EL (cell line): ENCODE measurements around the gene GPRC5D.

ENCODE experiments used
- DNase-seq: peaks from one replicate; pipeline ENCODE4 v3.0.0-alpha.2; 2016

The GPRC5D gene

DNA sequence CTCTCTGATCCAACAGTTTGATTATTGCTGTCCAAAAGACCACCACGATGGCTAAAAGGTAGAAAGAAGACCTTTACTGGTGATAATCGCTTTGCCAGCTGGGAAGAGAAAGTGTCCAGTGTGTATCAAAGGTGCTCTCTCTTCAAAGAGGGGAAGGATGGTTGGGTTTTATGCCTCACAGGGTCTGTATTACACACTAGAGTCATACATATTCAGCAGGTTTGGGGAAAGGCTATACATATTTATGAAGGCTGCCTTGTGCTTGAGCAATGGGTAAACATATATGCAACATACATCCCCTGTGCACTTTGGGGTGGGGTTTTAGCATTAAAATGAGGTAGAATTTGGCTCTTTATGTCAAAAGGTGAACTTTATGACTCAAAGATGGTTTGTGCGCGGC lies 18.2 kb downstream of the GPRC5D start:
- DNase-seq, result no peak

DNA sequence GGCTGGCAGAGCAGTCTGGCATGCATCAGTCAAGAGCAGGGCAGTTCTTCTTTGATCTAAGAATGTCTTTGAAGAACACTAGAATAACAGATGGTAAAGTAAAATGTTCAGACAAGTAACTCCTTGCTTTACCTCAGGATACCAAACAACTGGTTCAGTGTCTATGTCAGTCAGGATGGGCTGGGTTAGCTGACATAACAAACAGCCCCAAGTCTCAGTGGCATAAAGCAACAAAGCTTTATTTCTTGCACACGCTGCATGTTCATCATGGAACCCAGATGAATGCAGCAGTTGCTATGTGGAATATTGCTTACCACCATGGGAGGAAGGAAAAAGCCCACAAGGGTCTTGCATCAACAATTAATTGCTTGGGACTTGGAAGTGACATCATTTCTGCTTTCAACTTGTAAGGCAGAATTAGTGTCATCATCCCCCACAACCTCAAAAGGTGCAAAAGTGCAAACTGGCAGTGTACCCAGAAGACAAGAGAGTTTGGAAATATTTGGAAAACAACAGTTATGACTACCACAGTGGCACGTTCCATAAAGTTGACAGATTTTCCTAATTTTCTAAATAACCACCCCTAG lies 21.2 kb downstream of the GPRC5D start:
- no peak for DNase-seq

DNA sequence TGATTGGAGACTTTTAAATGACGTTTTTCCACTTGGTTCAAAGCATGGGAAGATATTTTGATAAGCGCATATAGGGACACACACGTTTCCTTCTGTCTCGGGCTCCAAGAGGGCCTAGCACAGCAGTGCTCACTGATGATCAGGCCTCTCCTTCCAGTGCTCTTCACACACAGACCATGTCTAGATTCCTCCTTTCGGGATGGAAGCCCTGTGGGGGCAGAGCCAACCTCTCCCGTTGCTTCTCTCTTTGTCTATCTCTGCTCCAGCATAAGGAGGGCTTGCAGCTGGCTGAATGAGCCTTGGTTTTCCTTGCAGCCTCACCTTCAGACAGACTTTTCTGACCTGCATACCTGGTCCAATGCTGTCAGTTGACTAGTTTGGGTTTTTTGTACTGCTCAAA lies 22.3 kb downstream of the GPRC5D start:
- DNase-seq, result no peak

DNA sequence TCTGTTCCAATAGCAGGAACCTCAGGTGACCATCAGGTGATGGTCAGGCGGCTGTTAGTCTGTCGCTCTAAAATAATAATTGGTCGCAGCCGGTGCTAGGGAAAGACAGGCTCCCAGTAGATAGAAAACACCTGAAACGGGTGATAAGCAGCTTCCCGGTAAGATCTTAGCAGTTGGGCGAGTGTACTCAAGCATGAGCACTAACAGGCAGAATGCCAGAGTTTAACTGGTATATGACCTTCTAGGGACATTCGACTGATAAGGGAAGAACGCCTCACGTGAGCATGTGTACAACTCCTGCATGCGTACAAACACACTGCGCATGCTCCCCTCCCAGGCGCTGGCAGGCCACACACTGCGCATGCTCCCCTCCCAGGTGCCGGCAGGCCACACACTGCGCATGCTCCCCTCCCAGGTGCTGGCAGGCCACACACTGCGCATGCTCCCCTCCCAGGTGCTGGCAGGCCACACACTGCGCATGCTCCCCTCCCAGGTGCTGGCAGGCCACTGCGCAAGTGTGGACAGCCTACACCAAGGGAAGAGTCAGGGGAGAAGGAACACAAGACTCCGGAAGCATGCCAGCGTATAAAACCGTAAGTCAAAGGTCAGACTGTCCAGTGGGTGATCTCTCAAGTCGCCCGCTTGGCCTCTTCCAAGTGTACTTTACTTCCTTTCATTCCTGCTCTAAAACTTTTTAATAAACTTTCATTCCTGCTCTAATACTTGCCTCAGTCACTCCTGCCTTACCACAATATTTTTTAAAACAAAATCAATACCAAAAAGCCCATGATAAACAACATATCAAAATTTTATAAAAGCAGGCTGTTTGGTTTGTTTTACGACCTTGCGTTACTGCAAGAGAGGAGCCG lies 24.5 kb downstream of the GPRC5D start:
- no peak for DNase-seq

DNA sequence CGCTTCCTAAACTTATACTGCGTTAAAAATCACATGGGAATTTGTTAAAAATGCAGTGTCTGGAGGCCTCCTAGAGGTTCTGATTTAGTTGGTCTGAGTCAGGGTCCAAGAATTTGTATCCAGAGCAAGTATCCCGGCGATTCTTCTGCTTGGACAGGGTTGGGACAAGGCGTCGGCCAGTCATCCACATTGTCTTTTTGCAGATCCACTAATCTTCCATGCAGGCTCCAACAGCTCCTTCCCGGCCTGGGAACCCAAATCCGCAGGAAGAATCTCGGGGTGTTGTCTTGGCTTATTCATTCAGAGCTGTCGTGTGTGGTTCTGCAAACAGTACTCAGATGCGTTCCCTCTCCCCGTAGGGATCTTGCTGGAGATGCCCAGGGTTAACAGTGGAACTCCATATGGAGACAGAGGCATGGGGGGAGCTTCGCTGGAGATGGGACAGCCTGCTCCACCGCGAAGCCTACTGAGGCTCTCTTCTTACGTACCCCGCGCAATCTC lies 25.3 kb downstream of the GPRC5D start:
- DNase-seq, result peak; percentile 69

DNA sequence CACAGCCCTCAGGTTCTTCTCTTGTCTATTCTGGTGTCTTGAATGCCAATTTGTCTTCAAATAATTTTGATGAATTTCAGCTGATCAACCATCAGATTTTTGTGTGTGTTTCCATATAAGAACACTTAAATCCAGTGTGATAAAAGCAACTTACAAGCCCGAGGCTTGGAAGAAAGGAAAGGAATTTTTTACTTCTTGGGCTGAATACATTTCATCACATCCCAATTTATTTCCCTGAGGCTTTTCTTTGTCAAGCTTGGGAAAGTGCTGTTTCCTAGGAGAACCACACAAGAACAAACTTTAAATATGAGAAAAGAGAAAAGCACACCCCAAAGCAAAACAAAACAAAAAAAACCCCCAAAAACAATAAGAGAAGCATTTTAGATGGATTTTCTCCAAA lies 26.6 kb downstream of the GPRC5D start:
- DNase-seq, result no peak

DNA sequence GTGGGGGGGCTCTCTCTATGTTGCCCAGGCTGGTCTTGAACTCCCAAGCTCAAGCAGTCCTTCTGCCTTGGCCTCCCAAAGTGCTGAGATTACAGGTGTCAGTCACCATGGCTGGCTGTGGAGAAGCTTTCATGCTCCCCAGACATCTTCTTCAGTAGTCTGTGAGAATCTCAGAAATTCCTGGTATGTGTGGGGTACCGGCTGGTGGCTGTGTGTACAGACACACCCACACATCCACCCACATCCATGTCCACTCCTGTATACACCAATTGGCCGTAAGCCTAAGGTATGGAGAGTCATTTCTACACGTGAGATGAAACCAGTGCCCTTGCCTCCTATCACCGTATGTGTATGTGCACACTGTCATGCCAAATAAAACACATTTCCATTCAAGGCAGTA lies 27.8 kb downstream of the GPRC5D start:
- no peak for DNase-seq

DNA sequence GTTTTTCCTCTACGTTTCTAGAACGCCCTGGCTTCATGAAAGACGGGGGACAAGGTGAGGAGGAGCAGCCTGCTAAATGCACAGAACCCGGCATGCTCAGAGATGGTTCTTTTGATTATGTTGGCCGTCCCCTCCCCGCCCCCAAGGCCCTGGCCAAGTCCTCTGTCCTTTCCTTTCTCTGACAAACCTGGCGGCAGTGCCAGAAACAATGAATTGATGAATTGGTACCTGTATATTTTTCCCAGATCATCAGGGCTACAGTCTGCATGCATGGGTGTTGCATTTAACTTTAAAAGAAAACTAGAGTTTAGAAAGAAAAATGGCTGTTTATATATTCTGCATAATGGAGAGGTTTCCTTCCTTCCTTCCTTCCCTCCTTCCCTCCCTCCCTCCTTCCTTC lies 29.0 kb downstream of the GPRC5D start:
- DNase-seq, result no peak

DNA sequence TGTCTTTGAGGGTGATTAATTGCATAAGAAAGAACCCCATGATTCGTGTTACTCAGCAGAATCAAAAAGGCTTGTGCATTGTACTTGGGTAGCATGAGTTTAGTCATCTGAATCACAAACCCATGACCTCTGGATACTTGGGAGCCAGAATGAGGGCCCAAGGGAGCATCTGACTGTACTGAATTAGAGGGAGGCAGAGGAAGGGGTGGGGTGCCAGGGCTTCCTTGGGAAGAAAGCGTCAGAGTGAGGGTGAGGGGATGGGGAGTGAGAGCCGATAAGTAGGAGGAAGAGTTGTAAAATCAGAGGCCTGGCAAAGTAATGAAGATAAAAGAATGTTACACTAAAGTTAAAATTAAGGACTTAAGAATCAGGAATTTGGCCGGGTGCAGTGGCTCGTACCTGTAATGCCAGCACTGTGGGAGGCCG lies 29.8 kb downstream of the GPRC5D start:
- peak; percentile 53 for DNase-seq

DNA sequence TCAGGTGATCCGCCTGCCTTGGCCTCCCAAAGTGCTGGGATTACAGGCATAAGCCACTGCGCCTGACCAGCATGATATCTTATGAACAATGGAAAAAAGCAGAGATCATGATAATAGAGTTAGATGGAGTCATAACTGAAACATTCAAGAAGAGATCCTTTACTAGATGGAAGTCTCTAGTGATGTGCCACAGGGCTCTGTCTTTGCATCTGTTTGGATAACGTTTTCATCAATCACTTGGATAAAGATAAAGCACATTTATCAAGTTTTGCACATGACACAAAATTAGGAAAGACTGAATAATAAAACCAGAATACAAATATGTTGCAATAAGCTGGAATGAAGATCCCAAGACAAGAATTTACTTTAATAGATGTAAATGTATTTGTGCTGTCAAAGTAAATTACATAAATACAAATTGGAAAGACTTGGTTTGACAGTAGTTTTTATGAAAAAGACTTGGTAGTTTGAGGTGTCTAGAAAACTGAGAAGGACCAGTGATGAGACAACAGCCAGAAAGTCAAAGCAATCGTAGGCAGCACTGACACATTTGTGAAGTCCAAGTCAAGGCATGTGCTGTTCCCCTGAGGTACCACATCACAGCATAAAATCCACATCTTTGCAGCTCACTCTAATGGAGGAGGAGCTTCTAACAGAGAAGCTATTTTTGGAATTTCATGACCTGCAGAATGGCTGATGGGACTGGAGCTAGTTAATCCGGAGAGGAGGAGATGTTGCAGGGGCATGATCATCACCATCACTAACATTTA lies 32.1 kb downstream of the GPRC5D start:
- no peak for DNase-seq

DNA sequence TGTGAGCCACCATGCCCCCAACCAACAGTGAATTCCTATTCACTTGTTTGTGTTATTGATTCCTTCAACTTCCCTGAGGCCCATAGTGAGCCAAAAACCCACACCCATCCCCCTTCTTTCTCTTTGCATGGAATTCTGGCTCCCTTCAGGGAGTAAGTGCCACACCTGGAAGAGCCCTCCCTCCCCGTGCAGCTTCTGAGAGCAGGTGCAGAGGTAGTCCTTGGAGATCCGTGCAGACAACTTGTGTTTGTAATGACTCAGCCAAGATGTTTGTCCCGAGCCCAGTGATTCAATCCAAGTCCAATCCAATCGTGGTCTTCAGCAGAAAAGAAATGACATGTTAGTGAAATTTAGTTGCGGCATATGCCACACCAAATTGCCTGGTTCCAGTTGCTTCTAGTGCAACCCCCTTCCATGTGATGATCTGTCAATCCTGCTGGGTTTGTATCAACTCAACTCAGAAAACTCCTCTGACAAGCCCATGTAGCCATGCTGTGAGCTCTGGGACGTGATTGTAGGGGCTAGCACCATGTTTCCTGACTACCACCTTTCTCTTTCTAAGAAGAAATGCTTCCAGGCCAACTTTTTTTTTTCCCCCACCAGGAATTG lies 33.1 kb downstream of the GPRC5D start:
- DNase-seq, result no peak

DNA sequence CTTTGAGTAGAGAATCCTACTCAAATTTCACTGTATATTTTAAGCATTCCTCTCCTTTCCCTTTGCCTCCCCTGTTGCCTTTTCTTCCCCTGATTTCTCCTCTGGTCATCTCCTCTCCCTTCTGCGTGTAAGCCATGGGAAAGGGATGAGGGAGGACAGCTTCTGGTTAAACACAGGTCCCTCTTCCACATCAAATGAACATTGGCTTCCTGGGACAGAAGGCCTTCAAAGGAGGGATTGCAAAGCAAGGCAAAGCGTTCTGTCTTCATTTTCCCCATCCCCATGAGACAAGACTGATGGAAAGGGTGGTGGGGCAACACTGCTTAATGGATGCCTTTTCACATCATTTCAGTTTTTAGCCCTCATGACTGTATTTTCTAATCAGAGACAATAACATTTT lies 34.5 kb downstream of the GPRC5D start:
- no peak for DNase-seq

DNA sequence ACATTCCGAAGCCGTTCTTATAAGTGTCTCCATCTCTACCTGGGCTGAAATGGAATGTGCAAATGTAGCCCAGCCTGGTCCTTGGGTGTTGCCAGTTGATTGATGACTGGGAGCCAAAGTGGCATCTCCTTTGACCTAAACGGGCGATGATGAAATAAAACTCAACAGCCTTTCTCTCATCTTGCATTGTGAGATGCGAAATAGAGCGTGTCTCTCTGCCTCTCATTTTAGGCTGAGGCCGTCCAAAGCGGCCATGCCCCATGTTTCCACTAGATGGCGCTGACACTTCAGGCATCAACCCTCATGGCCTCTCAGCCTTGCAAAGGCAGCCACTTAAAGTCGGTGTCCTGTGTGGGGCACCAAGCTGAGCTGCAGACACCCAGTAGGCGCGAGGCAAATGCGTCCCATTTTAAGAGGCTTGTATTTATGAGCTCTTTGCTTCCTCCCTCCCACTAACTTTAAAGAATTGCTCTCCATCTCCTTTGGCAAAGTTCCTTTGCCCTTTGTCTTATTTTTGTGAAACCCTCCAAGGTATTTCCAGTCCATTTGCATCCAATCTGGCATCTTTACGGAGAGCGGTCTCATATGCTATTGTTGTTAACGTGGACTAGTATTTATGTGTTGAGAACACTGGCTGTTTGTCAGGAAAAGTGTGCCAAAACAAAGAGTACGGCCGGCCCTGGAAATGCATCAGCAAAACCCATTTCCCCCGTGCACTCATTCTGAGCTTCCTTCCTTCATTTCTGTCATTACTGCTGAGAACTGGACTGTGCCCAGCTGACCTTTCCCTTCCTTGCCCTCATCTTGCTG lies 35.6 kb downstream of the GPRC5D start:
- DNase-seq, result peak; percentile 78

DNA sequence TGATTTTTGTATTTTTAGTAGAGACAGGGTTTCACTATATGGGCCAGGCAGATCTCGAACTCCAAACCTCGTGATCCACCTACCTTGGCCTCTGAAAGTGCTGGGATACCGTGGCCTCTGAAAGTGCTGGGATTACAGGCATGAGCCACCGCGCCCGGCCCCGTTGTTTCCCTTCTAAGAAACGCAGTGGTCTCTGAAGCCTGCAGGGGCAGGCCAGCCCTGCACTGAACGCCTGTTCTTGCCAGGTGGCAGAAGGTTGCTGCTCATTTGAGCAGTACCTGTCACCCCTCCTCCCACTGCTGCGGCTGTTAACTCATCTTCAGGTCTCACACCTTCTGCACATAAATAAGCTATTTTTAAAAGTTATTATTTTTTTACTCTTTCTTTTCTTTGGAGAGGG lies 36.3 kb downstream of the GPRC5D start:
- DNase-seq, result no peak

DNA sequence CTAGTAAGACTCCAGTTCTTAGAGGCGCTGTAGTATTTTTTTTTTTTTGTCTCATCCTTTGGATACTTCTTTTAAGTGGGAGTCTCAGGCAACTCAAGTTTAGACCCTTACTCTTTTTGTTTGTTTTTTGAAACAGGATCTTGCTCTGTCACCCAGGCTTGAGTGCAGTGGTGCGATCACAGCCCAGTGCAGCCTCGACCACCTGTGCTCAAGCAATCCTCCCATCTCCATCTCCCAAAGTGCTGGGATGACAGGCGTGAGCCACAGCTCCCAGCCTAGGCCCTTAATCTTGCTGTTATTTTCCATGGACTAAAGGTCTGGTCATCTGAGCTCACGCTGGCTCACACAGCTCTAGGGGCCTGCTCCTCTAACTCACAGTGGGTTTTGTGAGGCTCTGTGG lies 39.3 kb downstream of the GPRC5D start:
- DNase-seq, result no peak

DNA sequence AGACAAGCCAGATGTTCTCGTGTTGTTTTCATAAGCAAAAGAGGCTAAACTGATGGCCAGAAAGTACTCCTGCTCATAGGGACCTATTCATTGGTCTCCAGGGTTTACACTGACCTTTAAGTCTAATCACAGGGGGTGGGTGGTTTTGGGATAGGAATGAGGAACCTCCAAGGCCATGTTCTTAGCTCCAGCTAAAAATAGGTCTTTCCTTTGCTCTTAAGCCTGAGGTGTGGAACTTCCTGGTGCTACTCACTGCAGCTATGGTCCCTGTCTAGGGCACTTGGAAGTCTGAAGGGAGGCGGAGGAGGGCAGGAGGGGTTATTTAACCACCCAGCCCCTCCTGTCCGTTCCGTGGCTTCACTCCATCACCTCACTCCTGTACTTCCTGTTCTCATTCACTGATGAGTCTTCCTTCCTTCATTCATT lies 42.0 kb downstream of the GPRC5D start:
- no peak for DNase-seq

DNA sequence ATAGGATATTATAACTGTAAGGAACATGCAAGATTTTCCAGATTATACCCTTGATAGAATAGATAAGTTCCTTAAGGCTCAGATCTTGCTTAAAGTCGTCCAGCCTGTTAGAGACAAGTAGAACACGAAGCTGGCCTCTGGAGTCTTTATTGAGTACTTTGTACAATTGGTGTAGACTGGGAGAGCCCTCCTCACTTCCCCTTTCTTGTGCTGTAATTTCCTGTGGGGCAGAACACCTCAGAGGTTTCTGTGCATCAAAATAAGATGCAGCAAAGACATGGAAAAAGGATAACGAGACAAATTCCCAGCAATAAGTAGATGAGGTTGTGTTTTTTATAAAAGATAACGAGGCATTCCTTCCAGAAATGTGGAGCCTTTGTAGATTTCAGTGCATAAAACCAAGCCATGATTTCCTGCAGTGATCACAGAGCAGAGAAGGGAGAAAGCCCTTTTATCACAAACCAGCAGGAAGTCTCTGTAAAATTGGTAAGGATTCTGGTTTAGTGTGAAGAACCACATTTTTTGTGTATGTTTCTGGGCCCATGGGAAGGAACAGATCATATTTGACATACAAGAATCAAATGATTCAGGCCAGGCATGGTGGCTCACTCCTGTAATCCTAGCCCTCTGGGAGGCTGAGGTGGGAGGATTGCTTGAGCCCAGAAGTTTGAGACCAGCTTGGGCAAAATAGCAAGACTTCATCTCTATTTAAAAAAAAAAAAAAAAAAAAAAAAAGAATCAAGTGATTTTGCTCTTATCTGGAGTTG lies 42.6 kb downstream of the GPRC5D start:
- no peak for DNase-seq

DNA sequence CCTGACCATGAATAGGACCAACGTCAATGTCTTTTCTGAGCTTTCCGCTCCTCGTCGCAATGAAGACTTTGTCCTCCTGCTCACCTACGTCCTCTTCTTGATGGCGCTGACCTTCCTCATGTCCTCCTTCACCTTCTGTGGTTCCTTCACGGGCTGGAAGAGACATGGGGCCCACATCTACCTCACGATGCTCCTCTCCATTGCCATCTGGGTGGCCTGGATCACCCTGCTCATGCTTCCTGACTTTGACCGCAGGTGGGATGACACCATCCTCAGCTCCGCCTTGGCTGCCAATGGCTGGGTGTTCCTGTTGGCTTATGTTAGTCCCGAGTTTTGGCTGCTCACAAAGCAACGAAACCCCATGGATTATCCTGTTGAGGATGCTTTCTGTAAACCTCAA lies 43.3 kb downstream of the GPRC5D start:
- DNase-seq, result no peak

DNA sequence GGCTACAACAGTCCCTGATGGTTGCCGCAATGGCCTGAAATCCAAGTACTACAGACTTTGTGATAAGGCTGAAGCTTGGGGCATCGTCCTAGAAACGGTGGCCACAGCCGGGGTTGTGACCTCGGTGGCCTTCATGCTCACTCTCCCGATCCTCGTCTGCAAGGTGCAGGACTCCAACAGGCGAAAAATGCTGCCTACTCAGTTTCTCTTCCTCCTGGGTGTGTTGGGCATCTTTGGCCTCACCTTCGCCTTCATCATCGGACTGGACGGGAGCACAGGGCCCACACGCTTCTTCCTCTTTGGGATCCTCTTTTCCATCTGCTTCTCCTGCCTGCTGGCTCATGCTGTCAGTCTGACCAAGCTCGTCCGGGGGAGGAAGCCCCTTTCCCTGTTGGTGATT lies 43.7 kb downstream of the GPRC5D start:
- no peak for DNase-seq

DNA sequence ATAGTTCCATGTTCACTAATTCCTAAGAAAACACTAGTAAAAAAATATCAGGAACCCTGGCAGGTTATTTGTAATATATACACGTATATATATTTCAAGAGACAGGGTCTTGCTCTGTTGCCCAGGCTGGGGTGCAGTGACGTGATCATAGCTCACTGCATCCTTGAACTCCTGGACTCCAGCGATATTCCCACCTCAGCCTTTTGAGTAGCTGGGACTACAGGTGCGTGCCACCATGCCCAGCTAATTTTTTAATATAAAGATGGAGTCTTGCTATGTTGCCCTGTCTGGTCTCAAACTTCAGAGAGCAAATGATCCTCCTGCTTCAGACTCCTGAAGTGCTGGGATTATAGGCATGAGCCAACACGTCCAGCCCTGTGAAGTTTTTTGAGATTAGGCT lies 44.4 kb downstream of the GPRC5D start:
- DNase-seq, result no peak
